Body of pancreas (tissue), 4 donors: ENCODE results near the gene GAB1. TPM values are rescaled to one million over a fixed set of nuclear protein-coding genes. Genes with fewer than 3 reads are reported as not detected.
A peak's percentile ranks its signal among the peaks of the same experiment; 100 is the strongest.

Source experiments
- ATAC-seq: fragments of 150-250 bp; one replicate; pipeline ENCODE4 v1.9.1; 2016
- DNase-seq, 4 donors: peaks; one replicate each; pipeline ENCODE4 v3.0.0-alpha.2; 2019
- H3K27ac ChIP-seq, 4 donors: fragments of 200-600 bp; sonication (generic); 1 replicate in 3 of 4; 2 replicates in 1 of 4; pipeline versions ENCODE4 v1.5.1 to v1.6.1; 2016 to 2019; ENCODE audit warnings: mild to moderate bottlenecking in 1 of 4, mixed read lengths in 1 of 4, moderate library complexity in 1 of 4
- H3K27me3 ChIP-seq, 2 donors: fragments of 200-600 bp; sonication (generic); one replicate each; pipeline ENCODE4 v1.6.0; 2016; ENCODE audit warnings: mild to moderate bottlenecking in 1 of 2
- H3K36me3 ChIP-seq, 2 donors: fragments of 200-600 bp; sonication (generic); replicated peaks in 1 of 2; 2 replicates each; pipeline ENCODE4 v1.5.1; 2016; ENCODE audit warnings: low read depth in 2 of 2; ENCODE audit not compliant: insufficient read depth in 1 of 2
- H3K4me1 ChIP-seq: fragments of 200-600 bp; sonication (generic); one replicate; pipeline ENCODE4 v1.6.0; 2016
- H3K4me3 ChIP-seq, 2 donors: fragments of 200-600 bp; sonication (generic); 1 replicate in 1 of 2; 2 replicates in 1 of 2; pipeline ENCODE4 v1.5.1; 2016 to 2019
- H3K9me3 ChIP-seq, 3 donors: fragments of 200-600 bp; sonication (generic); 1 replicate in 2 of 3; 2 replicates in 1 of 3; pipeline ENCODE4 v1.5.1; 2016
- CTCF ChIP-seq, 7 experiments: fragments of 450-650 bp in 4 of 7; fragments of 200-600 bp in 3 of 7; sonication (generic) in 3 of 7; IDR thresholded peaks; one replicate each; pipeline ENCODE4 v1.5.1; 2016 to 2019; ENCODE audit warnings: antibody characterized with exemption in 7 of 7
- POLR2A ChIP-seq, 3 donors: fragments of 450-650 bp; IDR thresholded peaks; one replicate each; pipeline ENCODE4 v1.6.1; 2016; ENCODE audit warnings: antibody characterized with exemption in 3 of 3, mild to moderate bottlenecking in 2 of 3
- WGBS, 2 donors: methylation state at CpG; one replicate each; pipeline ENCODE4 v1.1.5; 2017; 5-methylcytosine and 5-hydroxymethylcytosine counted together
- intact Hi-C: fragments of 100-400 bp; cut with DNase I; formaldehyde crosslinking; loops from one replicate; pipeline ENCODE4 v1.15.1; 2023
- total RNA-seq, 2 donors: library from RNA; depleted of rRNA; stranded (reverse); fragments of >200 nt; gene quantifications; one replicate each; pipeline ENCODE4 v1.1.0, GENCODE V29; 2016

The GAB1 gene
- total RNA-seq, 2 donors from 2014 or later: 13.0 to 26.0 TPM

GRCh38 chr4:143355540-143356217, 19.0 kb downstream of the GAB1 start:
- H3K4me1 ChIP-seq: peaks cover 68% of the 10 kb centered on the region
- intact Hi-C loops: no loop called here
- TF ChIP-seq POLR2A (IDR thresholded peaks at IDR 0.05) (no peak), CTCF (IDR thresholded peaks at IDR 0.05) (no peak)
- H3K9me3 ChIP-seq: no peaks in the 10 kb centered on the region
- DNase-seq (no peak), ATAC-seq (no peak)
- no peaks in the 10 kb centered on the region for H3K36me3 ChIP-seq
- H3K27me3 ChIP-seq: no peaks in the 10 kb centered on the region
- WGBS, 2 donors: 78 to 84% methylated on average over 6 of the region's 6 CpGs
- no peak overlapping the region for H3K4me3 ChIP-seq
- H3K27ac ChIP-seq: peak overlapping the region; percentile 20 to 85 (median 56)

- Histone ChIP-seq H3K4me3 (no peak overlapping the region), H3K36me3 (no peaks in the 10 kb centered on the region), H3K4me1 (peaks cover 65% of the 10 kb centered on the region), H3K27ac (peak overlapping the region; percentile 20 to 85 (median 56)), H3K27me3 (no peaks in the 10 kb centered on the region), H3K9me3 (no peaks in the 10 kb centered on the region)
- ATAC-seq: peak; percentile 23
- intact Hi-C loops: no loop called here
- 8 to 20% methylated on average over 3 of the region's 3 CpGs for WGBS, 2 donors
- DNase-seq: peak in 2 of 4 donors; percentile 54 to 57
- TF ChIP-seq POLR2A (IDR thresholded peaks at IDR 0.05): no peak
- TF ChIP-seq CTCF (IDR thresholded peaks at IDR 0.05): no peak
Observed at GRCh38 chr4:143356493-143356892, 19.8 kb downstream of the GAB1 start.

- intact Hi-C loops: no loop called here
- Histone ChIP-seq H3K4me3 (no peak overlapping the region), H3K27me3 (no peaks in the 10 kb centered on the region), H3K36me3 (no peaks in the 10 kb centered on the region), H3K27ac (peak overlapping the region in 3 of 4 donors; percentile 10 to 85 (median 60)), H3K4me1 (peaks cover 57% of the 10 kb centered on the region), H3K9me3 (no peaks in the 10 kb centered on the region)
- ATAC-seq: no peak
- no peak for TF ChIP-seq CTCF (IDR thresholded peaks at IDR 0.05)
- TF ChIP-seq POLR2A (IDR thresholded peaks at IDR 0.05): no peak
- 93 to 100% methylated on average over 1 of the region's 1 CpG for WGBS, 2 donors
- DNase-seq: no peak
Observed at GRCh38 chr4:143357161-143357845, 20.6 kb downstream of the GAB1 start.

- H3K9me3 ChIP-seq: no peaks in the 10 kb centered on the region
- DNase-seq (no peak), ATAC-seq (no peak)
- 62 to 65% methylated on average over 3 of the region's 3 CpGs for WGBS, 2 donors
- no peaks in the 10 kb centered on the region for H3K36me3 ChIP-seq
- no peak overlapping the region for H3K4me3 ChIP-seq
- H3K27ac ChIP-seq: peak overlapping the region in 3 of 4 donors; percentile 60 to 85 (median 85)
- intact Hi-C loops: no loop called here
- peaks cover 50% of the 10 kb centered on the region for H3K4me1 ChIP-seq
- no peaks in the 10 kb centered on the region for H3K27me3 ChIP-seq
- TF ChIP-seq CTCF (IDR thresholded peaks at IDR 0.05) (no peak), POLR2A (IDR thresholded peaks at IDR 0.05) (no peak)
Observed at GRCh38 chr4:143358419-143358818, 21.7 kb downstream of the GAB1 start.
